ENCODE results near the gene TFAP2C.

TFAP2C gene

GRCh38 chr20:56595746-56596475 is 33.2 kb upstream of the TFAP2C start (continued):
- no peak for TF ChIP-seq OSR1 (CRISPR knock-in tag; IDR thresholded peaks at IDR 0.05)
- TF ChIP-seq GLIS3 (CRISPR knock-in tag; IDR thresholded peaks at IDR 0.05): no peak
- TF ChIP-seq ZFP3 (CRISPR knock-in tag; IDR thresholded peaks at IDR 0.05): no peak
- no peak for TF ChIP-seq SNAI2 (CRISPR knock-in tag; IDR thresholded peaks at IDR 0.05)

DNA sequence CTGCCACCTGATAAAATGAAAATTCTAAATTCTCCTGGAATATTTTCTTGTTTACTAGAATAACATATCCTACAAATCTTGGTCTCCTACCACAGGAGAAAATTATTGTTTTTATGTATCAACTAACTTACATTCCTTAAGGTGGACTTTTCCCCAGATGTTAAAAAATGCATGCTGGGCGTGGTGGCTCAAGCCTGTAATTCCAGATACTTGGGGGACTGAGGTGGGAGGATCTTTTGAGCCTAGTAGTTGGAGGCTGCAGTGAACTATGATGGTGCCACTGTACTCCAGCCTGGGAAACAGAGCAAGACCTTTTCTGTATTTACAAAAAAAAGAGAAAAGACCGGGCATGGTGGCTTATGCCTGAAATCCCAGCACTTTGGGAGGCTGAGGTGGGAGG is 27.9 kb upstream of the TFAP2C start:
- no peak for ATAC-seq
- TF ChIP-seq SNAI2 (CRISPR knock-in tag; IDR thresholded peaks at IDR 0.05): no peak
- TF ChIP-seq TOX (CRISPR knock-in tag; IDR thresholded peaks at IDR 0.05; ENCODE audit: borderline replicate concordance): no peak
- no peak for TF ChIP-seq GLIS3 (CRISPR knock-in tag; IDR thresholded peaks at IDR 0.05)
- TF ChIP-seq, protein P1, sequence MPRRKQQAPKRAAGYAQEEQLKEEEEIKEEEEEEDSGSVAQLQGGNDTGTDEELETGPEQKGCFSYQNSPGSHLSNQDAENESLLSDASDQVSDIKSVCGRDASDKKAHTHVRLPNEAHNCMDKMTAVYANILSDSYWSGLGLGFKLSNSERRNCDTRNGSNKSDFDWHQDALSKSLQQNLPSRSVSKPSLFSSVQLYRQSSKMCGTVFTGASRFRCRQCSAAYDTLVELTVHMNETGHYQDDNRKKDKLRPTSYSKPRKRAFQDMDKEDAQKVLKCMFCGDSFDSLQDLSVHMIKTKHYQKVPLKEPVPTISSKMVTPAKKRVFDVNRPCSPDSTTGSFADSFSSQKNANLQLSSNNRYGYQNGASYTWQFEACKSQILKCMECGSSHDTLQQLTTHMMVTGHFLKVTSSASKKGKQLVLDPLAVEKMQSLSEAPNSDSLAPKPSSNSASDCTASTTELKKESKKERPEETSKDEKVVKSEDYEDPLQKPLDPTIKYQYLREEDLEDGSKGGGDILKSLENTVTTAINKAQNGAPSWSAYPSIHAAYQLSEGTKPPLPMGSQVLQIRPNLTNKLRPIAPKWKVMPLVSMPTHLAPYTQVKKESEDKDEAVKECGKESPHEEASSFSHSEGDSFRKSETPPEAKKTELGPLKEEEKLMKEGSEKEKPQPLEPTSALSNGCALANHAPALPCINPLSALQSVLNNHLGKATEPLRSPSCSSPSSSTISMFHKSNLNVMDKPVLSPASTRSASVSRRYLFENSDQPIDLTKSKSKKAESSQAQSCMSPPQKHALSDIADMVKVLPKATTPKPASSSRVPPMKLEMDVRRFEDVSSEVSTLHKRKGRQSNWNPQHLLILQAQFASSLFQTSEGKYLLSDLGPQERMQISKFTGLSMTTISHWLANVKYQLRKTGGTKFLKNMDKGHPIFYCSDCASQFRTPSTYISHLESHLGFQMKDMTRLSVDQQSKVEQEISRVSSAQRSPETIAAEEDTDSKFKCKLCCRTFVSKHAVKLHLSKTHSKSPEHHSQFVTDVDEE (CRISPR knock-in tag; IDR thresholded peaks at IDR 0.05): no peak
- no peak for TF ChIP-seq ZC3H10 (CRISPR knock-in tag; IDR thresholded peaks at IDR 0.05)
- TF ChIP-seq PPARA (CRISPR knock-in tag; IDR thresholded peaks at IDR 0.05; ENCODE audit: borderline replicate concordance): no peak
- TF ChIP-seq, protein P2, sequence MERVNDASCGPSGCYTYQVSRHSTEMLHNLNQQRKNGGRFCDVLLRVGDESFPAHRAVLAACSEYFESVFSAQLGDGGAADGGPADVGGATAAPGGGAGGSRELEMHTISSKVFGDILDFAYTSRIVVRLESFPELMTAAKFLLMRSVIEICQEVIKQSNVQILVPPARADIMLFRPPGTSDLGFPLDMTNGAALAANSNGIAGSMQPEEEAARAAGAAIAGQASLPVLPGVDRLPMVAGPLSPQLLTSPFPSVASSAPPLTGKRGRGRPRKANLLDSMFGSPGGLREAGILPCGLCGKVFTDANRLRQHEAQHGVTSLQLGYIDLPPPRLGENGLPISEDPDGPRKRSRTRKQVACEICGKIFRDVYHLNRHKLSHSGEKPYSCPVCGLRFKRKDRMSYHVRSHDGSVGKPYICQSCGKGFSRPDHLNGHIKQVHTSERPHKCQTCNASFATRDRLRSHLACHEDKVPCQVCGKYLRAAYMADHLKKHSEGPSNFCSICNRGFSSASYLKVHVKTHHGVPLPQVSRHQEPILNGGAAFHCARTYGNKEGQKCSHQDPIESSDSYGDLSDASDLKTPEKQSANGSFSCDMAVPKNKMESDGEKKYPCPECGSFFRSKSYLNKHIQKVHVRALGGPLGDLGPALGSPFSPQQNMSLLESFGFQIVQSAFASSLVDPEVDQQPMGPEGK (CRISPR knock-in tag; IDR thresholded peaks at IDR 0.05; ENCODE audit: borderline replicate concordance): no peak
- no peak for TF ChIP-seq RARB (CRISPR knock-in tag; IDR thresholded peaks at IDR 0.05)
- TF ChIP-seq TCF4 (CRISPR knock-in tag; IDR thresholded peaks at IDR 0.05; ENCODE audit: borderline replicate concordance): no peak
- TF ChIP-seq ZNF8 (CRISPR knock-in tag; IDR thresholded peaks at IDR 0.05): no peak
- TF ChIP-seq, protein P3, sequence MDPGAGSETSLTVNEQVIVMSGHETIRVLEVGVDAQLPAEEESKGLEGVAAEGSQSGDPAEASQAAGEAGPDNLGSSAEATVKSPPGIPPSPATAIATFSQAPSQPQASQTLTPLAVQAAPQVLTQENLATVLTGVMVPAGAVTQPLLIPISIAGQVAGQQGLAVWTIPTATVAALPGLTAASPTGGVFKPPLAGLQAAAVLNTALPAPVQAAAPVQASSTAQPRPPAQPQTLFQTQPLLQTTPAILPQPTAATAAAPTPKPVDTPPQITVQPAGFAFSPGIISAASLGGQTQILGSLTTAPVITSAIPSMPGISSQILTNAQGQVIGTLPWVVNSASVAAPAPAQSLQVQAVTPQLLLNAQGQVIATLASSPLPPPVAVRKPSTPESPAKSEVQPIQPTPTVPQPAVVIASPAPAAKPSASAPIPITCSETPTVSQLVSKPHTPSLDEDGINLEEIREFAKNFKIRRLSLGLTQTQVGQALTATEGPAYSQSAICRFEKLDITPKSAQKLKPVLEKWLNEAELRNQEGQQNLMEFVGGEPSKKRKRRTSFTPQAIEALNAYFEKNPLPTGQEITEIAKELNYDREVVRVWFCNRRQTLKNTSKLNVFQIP (CRISPR knock-in tag; IDR thresholded peaks at IDR 0.05; ENCODE audit: borderline replicate concordance, low read depth): no peak
- TF ChIP-seq OSR1 (CRISPR knock-in tag; IDR thresholded peaks at IDR 0.05): no peak
- no peak for TF ChIP-seq CSDC2 (CRISPR knock-in tag; IDR thresholded peaks at IDR 0.05)
- TF ChIP-seq ESRRG (CRISPR knock-in tag; IDR thresholded peaks at IDR 0.05): no peak

DNA sequence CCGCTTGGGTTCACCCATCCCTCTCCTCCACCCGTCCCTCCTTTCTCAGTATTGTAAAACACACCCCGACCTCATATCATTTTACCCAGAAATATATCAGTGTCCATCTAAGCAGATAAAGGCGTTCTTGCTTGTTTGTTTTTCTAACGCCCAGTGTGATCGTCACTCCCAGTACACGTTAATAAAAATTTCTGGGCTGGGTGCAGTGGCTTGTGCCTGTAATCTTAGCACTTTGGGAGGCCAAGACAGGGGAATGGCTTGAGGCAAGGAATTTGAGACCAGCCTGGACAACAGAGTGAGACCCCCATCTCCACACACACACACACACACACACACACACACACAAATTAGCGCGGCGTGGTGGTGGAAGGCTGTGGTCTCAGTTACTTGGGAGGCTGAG is 24.4 kb upstream of the TFAP2C start:
- ATAC-seq: no peak
- TF ChIP-seq, protein P3 (CRISPR knock-in tag; IDR thresholded peaks at IDR 0.05; ENCODE audit: borderline replicate concordance, low read depth): no peak
- TF ChIP-seq ZC3H10 (CRISPR knock-in tag; IDR thresholded peaks at IDR 0.05): no peak
- no peak for TF ChIP-seq PPARA (CRISPR knock-in tag; IDR thresholded peaks at IDR 0.05; ENCODE audit: borderline replicate concordance)
- no peak for TF ChIP-seq ZFP30 (CRISPR knock-in tag; IDR thresholded peaks at IDR 0.05)
- no peak for TF ChIP-seq TCF4 (CRISPR knock-in tag; IDR thresholded peaks at IDR 0.05; ENCODE audit: borderline replicate concordance)
- TF ChIP-seq, protein P2 (CRISPR knock-in tag; IDR thresholded peaks at IDR 0.05; ENCODE audit: borderline replicate concordance): no peak
- no peak for TF ChIP-seq BACH2 (CRISPR knock-in tag; IDR thresholded peaks at IDR 0.05; ENCODE audit: borderline replicate concordance)
- no peak for TF ChIP-seq ZFP3 (CRISPR knock-in tag; IDR thresholded peaks at IDR 0.05)
- no peak for TF ChIP-seq ZNF565 (CRISPR knock-in tag; conservative IDR thresholded peaks at IDR 0.05; ENCODE audit: low read depth)
- no peak for TF ChIP-seq ZNF70 (CRISPR knock-in tag; IDR thresholded peaks at IDR 0.05)
- no peak for TF ChIP-seq ESRRG (CRISPR knock-in tag; IDR thresholded peaks at IDR 0.05)
- TF ChIP-seq CREB5 (CRISPR knock-in tag; IDR thresholded peaks at IDR 0.05; ENCODE audit: low read depth): no peak
- TF ChIP-seq OSR1 (CRISPR knock-in tag; IDR thresholded peaks at IDR 0.05): no peak
- TF ChIP-seq CSDC2 (CRISPR knock-in tag; IDR thresholded peaks at IDR 0.05): no peak
- no peak for TF ChIP-seq ISL1 (CRISPR knock-in tag; IDR thresholded peaks at IDR 0.05)
- TF ChIP-seq, protein P4, sequence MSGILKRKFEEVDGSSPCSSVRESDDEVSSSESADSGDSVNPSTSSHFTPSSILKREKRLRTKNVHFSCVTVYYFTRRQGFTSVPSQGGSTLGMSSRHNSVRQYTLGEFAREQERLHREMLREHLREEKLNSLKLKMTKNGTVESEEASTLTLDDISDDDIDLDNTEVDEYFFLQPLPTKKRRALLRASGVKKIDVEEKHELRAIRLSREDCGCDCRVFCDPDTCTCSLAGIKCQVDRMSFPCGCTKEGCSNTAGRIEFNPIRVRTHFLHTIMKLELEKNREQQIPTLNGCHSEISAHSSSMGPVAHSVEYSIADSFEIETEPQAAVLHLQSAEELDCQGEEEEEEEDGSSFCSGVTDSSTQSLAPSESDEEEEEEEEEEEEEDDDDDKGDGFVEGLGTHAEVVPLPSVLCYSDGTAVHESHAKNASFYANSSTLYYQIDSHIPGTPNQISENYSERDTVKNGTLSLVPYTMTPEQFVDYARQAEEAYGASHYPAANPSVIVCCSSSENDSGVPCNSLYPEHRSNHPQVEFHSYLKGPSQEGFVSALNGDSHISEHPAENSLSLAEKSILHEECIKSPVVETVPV (CRISPR knock-in tag; IDR thresholded peaks at IDR 0.05): no peak
- TF ChIP-seq SNAI2 (CRISPR knock-in tag; IDR thresholded peaks at IDR 0.05): no peak
